Measurements from ENCODE around the gene PTPRD.

GRCh38 chr9:8391566-8391965 lies 2221.2 kb downstream of the PTPRD start:
- TF ChIP-seq CTCF (IDR thresholded peaks at IDR 0.05; ENCODE audit: insufficient read depth, low read length, poor library complexity, severe bottlenecking) (no peak), EZH2phosphoT487 (conservative IDR thresholded peaks at IDR 0.05; ENCODE audit: low read length) (no peak)
